ENCODE measurements around the gene SPPL3. TPM values are rescaled to one million over a fixed set of nuclear protein-coding genes. Genes with fewer than 3 reads are reported as not detected.

SPPL3 gene
- total RNA-seq, 1 donor = 10.9 TPM

GRCh38 chr12:120879102-120879501 is 25.1 kb downstream of the SPPL3 start:
- Histone ChIP-seq H3K4me2 (ENCODE audit: insufficient read depth, low read length) (no peak overlapping the region), H4K20me1 (ENCODE audit: insufficient read depth, low read length) (peaks cover 16% of the 10 kb centered on the region), H3K27me3 (ENCODE audit: insufficient read depth, low read length) (no peaks in the 10 kb centered on the region), H3K4me3 (ENCODE audit: insufficient read depth, low read length) (no peak overlapping the region), H3K36me3 (ENCODE audit: insufficient read depth, low read length) (no peaks in the 10 kb centered on the region), H2AFZ (ENCODE audit: low read length) (no peak overlapping the region), H3K9me3 (ENCODE audit: low read depth, low read length) (no peaks in the 10 kb centered on the region), H3K4me1 (ENCODE audit: insufficient read depth, low read length) (peaks cover 8% of the 10 kb centered on the region), H3K79me2 (ENCODE audit: insufficient read depth, low read length) (peaks cover 75% of the 10 kb centered on the region), H3K27ac (ENCODE audit: low read depth, low read length) (no peak overlapping the region)
- DNase-seq (ENCODE audit: insufficient read length, low spot score, missing footprints) = no peak
- TF ChIP-seq CTCF (IDR thresholded peaks at IDR 0.05; ENCODE audit: extremely low read depth, low read depth, low read length) = no peak

GRCh38 chr12:120874547-120875245 is 29.5 kb downstream of the SPPL3 start:
- no peak for TF ChIP-seq CTCF (IDR thresholded peaks at IDR 0.05; ENCODE audit: extremely low read depth, low read depth, low read length)
- H3K4me2 ChIP-seq (ENCODE audit: insufficient read depth, low read length) = no peak overlapping the region
- H3K9me3 ChIP-seq (ENCODE audit: low read depth, low read length) = no peaks in the 10 kb centered on the region
- peaks cover 74% of the 10 kb centered on the region for H3K79me2 ChIP-seq (ENCODE audit: insufficient read depth, low read length)
- no peak overlapping the region for H3K27ac ChIP-seq (ENCODE audit: low read depth, low read length)
- no peaks in the 10 kb centered on the region for H3K27me3 ChIP-seq (ENCODE audit: insufficient read depth, low read length)
- peaks cover 32% of the 10 kb centered on the region for H4K20me1 ChIP-seq (ENCODE audit: insufficient read depth, low read length)
- H3K36me3 ChIP-seq (ENCODE audit: insufficient read depth, low read length) = no peaks in the 10 kb centered on the region
- H3K4me3 ChIP-seq (ENCODE audit: insufficient read depth, low read length) = no peak overlapping the region
- H3K4me1 ChIP-seq (ENCODE audit: insufficient read depth, low read length) = peaks cover 11% of the 10 kb centered on the region
- no peak overlapping the region for H2AFZ ChIP-seq (ENCODE audit: low read length)
- no peak for DNase-seq (ENCODE audit: insufficient read length, low spot score, missing footprints)

GRCh38 chr12:120873226-120873625 is 30.9 kb downstream of the SPPL3 start:
- H3K79me2 ChIP-seq (ENCODE audit: insufficient read depth, low read length) = peaks cover 75% of the 10 kb centered on the region
- no peak for TF ChIP-seq CTCF (IDR thresholded peaks at IDR 0.05; ENCODE audit: extremely low read depth, low read depth, low read length)
- H3K4me3 ChIP-seq (ENCODE audit: insufficient read depth, low read length) = no peak overlapping the region
- H3K27ac ChIP-seq (ENCODE audit: low read depth, low read length) = no peak overlapping the region
- peaks cover 24% of the 10 kb centered on the region for H4K20me1 ChIP-seq (ENCODE audit: insufficient read depth, low read length)
- no peak overlapping the region for H2AFZ ChIP-seq (ENCODE audit: low read length)
- H3K9me3 ChIP-seq (ENCODE audit: low read depth, low read length) = no peaks in the 10 kb centered on the region
- no peak overlapping the region for H3K4me2 ChIP-seq (ENCODE audit: insufficient read depth, low read length)
- no peaks in the 10 kb centered on the region for H3K36me3 ChIP-seq (ENCODE audit: insufficient read depth, low read length)
- H3K27me3 ChIP-seq (ENCODE audit: insufficient read depth, low read length) = no peaks in the 10 kb centered on the region
- H3K4me1 ChIP-seq (ENCODE audit: insufficient read depth, low read length) = peaks cover 11% of the 10 kb centered on the region
- no peak for DNase-seq (ENCODE audit: insufficient read length, low spot score, missing footprints)

GRCh38 chr12:120872487-120872886 is 31.7 kb downstream of the SPPL3 start:
- no peak overlapping the region for H3K4me3 ChIP-seq (ENCODE audit: insufficient read depth, low read length)
- TF ChIP-seq CTCF (IDR thresholded peaks at IDR 0.05; ENCODE audit: extremely low read depth, low read depth, low read length) = no peak
- peaks cover 77% of the 10 kb centered on the region for H3K79me2 ChIP-seq (ENCODE audit: insufficient read depth, low read length)
- no peaks in the 10 kb centered on the region for H3K9me3 ChIP-seq (ENCODE audit: low read depth, low read length)
- no peak overlapping the region for H3K27ac ChIP-seq (ENCODE audit: low read depth, low read length)
- no peak for DNase-seq (ENCODE audit: insufficient read length, low spot score, missing footprints)
- peaks cover 23% of the 10 kb centered on the region for H4K20me1 ChIP-seq (ENCODE audit: insufficient read depth, low read length)
- no peak overlapping the region for H3K4me2 ChIP-seq (ENCODE audit: insufficient read depth, low read length)
- no peak overlapping the region for H2AFZ ChIP-seq (ENCODE audit: low read length)
- H3K27me3 ChIP-seq (ENCODE audit: insufficient read depth, low read length) = no peaks in the 10 kb centered on the region
- H3K4me1 ChIP-seq (ENCODE audit: insufficient read depth, low read length) = peaks cover 11% of the 10 kb centered on the region
- no peaks in the 10 kb centered on the region for H3K36me3 ChIP-seq (ENCODE audit: insufficient read depth, low read length)

All from osteoblast (primary cell).